ENCODE data around the gene CSF3.
"Not testable (repeated sequence)": the region's sequence is repeated elsewhere in the genome, so short reads cannot be mapped to it uniquely, and the experiment has no call there.

Gene CSF3

DNA sequence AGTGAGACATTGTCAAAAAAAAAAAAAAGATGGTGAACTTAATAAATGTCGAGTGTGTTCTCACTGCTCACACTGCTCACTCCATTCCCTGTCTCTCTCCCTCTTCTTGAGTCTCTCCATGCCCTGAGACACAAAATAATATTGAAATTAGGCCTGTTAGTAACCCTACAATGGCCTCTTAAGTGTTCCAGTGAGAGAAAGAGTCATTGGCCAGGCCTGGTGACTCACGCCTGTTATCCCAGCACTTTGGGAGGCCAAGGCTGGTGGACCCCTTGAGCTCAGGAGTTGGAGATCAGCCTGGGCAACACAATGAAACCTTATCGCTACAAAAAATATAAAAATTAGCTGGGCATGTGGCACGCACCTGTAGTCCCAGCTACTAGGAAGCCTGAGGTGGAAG lies 16.2 kb upstream of the CSF3 start:
- DNase-seq: no peak

GRCh38 chr17:40000161-40000560 lies 15.1 kb upstream of the CSF3 start:
- no peak for DNase-seq

DNA sequence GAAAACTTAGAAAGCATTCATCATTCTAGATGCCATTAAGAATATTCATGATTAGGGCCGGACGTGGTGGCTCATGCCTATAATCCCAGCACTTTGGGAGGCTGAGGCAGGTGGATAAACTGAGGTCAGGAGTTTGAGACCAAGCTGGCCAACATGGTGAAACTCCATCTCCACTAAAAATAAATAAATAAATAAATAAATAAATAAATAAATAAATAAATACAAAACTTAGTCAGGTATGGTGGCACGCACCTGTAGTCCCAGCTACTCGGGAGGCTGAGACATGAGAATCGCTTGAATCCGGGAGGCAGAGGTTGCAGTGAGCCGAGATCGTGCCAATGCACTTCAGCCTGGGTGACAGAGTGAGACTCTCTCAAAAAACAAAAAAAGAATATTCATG lies 13.9 kb upstream of the CSF3 start:
- not testable (repeated sequence) for DNase-seq

DNA sequence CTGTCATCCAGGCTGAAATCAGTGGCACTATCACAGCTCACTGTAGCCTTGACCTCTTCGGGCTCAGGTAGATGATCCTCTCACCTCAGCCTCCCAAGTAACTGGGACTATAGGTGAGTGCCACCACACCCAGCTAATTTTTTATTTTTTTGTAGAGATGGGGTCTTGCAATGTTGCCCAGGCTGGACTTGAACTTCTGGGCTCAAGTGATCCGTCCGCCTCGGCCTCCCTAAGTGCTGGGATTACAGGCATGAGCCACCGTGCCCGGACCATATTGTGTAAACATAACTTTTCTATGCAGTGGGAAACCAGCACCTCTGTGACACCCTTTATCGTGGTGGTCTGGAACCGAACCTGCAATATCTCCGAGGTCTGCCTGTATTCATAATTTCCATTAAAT lies 11.2 kb upstream of the CSF3 start:
- DNase-seq: no peak

- DNase-seq: no peak
These were observed 10.5 kb upstream of the CSF3 start for GRCh38 chr17:40004712-40005111.

GRCh38 chr17:40005520-40005919 lies 9.7 kb upstream of the CSF3 start:
- no peak for DNase-seq

- DNase-seq: not testable (repeated sequence)
These were observed 4.2 kb upstream of the CSF3 start for GRCh38 chr17:40010946-40011500.

DNA sequence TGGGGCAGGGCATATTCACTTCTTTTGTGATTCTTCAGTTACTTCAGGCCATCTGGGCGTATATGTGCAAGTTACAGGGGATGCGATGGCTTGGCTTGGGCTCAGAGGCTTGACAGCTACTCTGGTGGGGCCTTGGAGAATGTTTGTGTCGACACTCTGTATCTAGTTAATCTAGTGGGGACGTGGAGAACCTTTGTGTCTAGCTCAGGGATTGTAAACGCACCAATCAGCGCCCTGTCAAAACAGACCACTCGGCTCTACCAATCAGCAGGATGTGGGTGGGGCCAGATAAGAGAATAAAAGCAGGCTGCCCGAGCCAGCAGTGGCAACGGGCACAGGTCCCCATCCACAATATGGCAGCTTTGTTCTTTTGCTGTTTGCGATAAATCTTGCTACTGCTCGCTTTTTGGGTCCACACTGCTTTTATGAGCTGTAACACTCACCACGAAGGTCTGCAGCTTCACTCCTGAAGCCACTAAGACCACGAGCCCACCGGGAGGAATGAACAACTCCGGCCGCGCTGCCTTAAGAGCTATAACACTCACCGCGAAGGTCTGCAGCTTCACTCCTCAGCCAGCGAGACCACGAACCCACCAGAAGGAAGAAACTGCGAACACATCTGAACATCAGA lies 3.1 kb upstream of the CSF3 start:
- not testable (repeated sequence) for DNase-seq

DNA sequence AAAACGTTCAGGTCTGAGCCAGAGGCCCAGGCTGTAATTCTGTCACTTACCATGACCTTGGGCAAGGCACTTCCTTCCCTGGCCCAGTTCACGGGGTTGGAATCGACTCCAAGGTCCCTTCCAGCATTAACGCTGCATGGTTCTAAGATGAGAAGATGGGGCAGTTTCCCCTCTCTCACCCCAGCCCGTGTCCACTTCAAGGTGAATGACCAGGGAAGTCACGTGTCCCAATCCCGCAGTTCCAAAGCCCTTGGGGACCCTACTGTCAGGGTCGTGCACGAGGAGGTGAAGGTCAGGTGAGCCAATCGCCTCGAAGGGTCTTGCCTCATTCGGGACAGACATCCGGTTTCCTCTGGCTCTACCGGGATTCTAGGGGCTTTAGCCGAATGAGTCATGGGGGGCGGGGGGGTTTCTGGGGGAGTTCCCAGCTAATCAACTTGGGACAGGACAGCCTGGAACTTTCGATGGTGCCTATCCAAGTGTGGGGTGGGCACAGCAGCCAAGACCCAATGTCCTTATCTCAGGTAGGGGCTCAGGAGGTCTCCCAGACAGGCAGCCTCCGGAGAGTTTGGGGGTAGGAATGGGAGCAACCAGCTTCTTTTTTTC lies 762 bp upstream of the CSF3 start:
- DNase-seq: no peak

DNA sequence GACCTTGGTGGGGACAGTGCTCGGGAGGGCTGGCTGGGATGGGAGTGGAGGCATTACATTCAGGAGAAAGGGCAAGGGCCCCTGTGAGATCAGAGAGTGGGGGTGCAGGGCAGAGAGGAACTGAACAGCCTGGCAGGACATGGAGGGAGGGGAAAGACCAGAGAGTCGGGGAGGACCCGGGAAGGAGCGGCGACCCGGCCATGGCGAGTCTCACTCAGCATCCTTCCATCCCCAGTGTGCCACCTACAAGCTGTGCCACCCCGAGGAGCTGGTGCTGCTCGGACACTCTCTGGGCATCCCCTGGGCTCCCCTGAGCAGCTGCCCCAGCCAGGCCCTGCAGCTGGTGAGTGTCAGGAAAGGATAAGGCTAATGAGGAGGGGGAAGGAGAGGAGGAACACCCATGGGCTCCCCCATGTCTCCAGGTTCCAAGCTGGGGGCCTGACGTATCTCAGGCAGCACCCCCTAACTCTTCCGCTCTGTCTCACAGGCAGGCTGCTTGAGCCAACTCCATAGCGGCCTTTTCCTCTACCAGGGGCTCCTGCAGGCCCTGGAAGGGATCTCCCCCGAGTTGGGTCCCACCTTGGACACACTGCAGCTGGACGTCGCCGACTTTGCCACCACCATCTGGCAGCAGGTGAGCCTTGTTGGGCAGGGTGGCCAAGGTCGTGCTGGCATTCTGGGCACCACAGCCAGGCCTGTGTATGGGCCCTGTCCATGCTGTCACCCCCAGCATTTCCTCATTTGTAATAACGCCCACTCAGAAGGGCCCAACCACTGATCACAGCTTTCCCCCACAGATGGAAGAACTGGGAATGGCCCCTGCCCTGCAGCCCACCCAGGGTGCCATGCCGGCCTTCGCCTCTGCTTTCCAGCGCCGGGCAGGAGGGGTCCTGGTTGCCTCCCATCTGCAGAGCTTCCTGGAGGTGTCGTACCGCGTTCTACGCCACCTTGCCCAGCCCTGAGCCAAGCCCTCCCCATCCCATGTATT lies 1.1 kb downstream of the CSF3 start:
- no peak for DNase-seq

GRCh38 chr17:40017422-40018080 lies 2.3 kb downstream of the CSF3 start:
- DNase-seq: no peak

DNA sequence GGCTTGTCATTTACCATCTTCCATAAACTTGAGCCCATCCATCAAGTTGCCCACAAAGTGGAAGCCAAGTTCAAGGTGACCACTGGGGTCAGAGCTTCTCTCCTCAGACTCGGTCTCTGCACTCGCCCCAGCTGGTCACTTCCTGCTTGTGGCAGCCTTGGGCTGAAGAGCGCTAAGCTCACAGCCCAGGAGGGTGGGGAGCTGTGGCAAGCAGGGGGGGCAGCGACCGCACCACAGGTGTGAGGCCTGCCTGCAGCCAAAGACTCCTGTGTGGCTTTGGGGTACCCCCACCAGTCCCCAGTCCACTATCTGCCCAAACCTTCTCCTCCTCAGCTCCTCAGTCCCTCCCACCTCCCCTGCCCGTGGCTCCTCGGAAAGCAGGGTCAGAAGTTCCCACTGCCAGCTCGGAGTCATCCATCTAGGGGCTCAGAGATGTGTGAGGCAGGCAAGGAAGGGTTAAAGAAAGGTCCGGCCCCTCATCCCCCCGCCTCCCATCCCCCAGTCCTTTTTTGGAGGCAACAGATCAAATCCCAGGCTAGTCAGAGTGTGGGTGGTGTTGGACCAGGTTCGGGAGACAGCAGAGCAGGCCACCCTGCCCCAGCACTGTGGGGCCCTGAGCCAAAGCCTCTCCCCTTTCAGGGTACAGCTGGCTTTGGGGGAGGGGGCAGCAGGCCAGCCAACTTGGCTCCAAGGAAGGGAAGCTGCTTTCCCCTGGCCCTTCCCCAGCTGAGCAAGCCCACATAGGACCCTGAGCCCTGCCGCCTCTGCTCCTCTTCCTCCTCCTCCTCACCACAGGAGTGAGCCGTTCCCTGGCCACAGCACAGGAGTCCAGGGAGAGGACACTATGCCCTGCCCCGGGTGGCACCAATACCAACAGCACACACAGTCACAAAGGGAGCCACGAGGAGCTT lies 3.2 kb downstream of the CSF3 start:
- no peak for DNase-seq

- DNase-seq: no peak
These were observed 4.1 kb downstream of the CSF3 start for GRCh38 chr17:40019140-40019991.

DNA sequence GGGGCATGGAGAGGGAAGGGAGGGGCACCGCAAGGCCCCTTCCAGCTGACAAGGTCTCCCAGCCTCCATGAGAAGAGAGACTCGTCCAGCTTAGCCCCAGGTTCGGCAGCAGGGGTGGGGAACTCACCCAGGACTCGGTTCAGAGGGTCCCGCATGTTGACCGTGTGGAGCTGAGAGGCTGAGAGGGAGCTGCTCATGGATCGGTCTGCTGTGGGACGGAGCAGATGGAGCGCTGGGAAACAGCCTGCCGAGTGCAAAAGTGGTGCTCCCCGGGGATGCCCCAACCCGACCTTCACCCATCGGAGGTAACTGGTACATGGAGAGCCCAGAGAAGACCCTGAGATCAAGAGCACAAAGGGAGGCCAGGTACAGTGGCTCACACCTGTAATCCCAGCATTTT lies 4.9 kb downstream of the CSF3 start:
- no peak for DNase-seq

DNA sequence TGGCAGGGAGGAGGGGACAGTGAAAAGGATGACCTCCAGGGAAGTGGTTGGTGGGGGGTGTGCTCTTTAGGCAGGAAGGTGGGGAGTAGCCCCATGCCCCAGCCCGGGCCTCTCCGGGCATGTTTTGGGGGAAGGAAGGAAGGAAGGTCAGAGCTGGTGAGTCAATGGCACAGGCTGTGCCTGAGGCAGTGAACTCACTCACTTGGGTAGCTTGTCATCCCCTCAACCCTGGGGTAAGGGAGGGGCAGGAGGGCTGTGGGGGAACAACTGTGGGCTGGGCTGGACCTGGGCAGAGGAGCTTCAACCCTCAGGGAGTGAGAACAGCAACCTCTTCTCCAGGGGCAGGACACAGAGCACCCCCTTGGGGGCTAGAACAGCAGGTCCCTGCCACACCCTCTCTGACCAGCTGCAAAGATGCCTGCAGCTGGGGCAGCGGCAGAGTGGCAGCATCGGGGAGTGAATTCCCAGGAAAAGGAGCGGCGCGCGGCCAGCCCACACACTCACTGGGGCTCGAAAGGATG lies 6.3 kb downstream of the CSF3 start:
- no peak for DNase-seq

DNA sequence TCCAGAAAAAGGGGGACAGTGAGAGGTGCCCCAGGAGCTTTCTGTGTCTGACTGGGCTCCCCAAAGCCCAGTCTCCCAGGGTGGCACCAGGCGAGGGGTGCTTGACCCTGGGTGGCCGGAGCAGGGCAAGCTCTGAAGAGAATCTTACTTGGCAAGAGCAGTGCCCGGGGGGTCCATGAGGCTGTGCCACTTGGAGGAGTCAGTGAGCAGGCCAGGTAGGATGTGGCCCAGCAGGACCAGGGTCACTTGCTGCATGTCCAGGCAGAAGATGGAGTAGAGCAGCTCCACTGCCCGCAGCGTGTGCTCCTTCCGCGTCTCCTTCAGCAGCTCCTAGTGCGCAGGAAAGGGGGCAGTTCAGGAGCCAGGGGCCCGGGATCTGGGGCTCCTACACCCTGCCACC lies 7.3 kb downstream of the CSF3 start:
- DNase-seq: no peak

DNA sequence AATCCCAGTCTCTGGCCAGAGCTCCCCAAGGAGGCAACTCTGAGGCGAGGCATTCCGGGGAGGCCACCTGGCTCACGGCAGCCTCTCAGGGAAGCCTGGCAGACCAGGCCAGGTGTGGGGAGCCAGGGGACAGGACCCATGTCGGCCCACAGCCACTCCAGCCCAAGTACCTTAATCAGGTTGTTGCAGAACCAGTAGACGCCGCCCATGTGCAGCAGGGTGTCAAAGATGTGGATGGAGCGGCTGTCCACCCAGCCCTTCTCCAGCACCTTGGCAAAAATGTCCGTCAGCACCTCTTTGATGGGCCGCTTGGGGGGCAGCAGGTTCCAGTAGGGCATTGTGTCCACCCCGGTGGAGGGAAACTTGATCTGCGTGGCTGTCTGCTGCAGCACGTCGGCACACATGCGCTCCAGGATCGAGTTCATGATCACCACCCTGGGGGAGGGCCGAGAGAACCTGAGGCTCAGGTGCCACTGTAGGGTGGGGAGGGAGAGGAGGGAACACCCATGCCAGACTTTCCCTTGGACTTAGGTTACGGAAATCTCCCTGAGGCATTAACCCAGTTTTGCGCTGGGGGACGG lies 7.8 kb downstream of the CSF3 start:
- DNase-seq: no peak

DNA sequence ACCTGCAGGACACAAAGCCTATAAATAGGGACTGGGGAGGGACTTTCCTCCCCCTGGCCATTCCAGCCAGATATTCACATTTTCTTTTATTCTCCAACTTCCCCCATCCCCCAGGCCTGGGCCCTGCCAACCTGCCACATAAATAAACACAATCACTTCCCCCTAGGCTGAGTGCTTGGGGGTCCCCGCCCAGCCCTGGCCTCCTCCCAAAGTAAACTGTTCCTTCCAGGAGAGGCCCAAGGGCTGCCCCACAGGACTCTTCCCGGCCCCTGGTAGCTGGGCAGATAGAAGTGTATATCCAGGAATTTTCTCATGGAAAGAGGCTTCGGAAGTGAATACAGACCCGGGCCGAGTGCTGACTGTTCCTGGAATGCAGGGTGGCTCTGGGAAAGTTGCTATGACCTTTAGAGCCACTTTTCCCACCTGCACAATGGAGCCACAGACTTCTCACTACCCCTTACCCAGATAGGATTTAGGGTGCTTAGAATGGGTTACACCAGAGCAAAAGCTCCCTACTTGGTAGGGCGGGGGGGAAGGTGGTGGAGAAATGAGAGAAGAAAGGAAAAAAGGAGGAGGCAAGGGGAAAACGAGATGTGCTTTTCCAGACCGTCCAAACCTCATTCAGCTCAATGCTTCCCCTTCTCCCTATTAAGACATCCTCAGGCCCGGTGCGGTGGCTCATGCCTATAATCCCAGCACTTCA lies 8.5 kb downstream of the CSF3 start:
- DNase-seq: no peak

DNA sequence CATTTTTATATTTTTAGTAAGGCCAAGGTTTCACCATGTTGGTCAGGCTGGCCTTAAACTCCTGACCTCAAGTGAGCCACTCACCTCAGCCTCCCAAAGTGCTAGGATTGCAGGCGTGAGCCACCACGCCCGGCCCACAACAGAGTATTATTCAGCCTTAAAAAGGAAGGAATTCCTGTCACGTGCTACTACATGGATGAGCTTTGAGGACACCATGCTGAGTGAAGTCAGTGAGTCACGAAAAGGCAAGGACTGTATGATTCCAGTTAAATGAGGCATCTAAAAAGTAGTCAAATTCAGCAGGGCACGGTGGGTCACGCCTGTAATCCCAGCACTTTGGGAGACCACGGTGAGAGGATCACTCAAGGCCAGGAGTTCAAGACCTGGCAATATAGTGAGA lies 9.7 kb downstream of the CSF3 start:
- DNase-seq: no peak

- no peak for DNase-seq
These were observed 10.3 kb downstream of the CSF3 start for GRCh38 chr17:40025559-40025958.
